ENCODE results near the gene RPL13A.
A peak's percentile ranks its signal among the peaks of the same experiment; 100 is the strongest.
"Not testable (repeated sequence)": the region's sequence is repeated elsewhere in the genome, so short reads cannot be mapped to it uniquely, and the experiment has no call there.

RPL13A gene

GRCh38 chr19:49458567-49458903, 28.9 kb upstream of the RPL13A start:
- no peak for DNase-seq

- no peak for DNase-seq
These were observed 28.0 kb upstream of the RPL13A start for GRCh38 chr19:49459388-49459787.

- not testable (repeated sequence) for DNase-seq
These were observed 26.3 kb upstream of the RPL13A start for GRCh38 chr19:49461130-49461529.

- no peak for DNase-seq
These were observed 25.8 kb upstream of the RPL13A start for GRCh38 chr19:49461656-49462055.

GRCh38 chr19:49462492-49462891, 24.9 kb upstream of the RPL13A start:
- no peak for DNase-seq

- no peak for DNase-seq
These were observed 23.3 kb upstream of the RPL13A start for GRCh38 chr19:49463960-49464740.

GRCh38 chr19:49465371-49465770, 22.0 kb upstream of the RPL13A start:
- no peak for DNase-seq

- DNase-seq, result no peak
These were observed 19.2 kb upstream of the RPL13A start for GRCh38 chr19:49468199-49468598.

- no peak for DNase-seq
These were observed 18.5 kb upstream of the RPL13A start for GRCh38 chr19:49468746-49469447.

GRCh38 chr19:49469828-49470614, 17.4 kb upstream of the RPL13A start:
- DNase-seq, result no peak

- no peak for DNase-seq
These were observed 16.8 kb upstream of the RPL13A start for GRCh38 chr19:49470615-49470978.

- no peak for DNase-seq
These were observed 14.5 kb upstream of the RPL13A start for GRCh38 chr19:49472936-49473335.

GRCh38 chr19:49473501-49473867, 13.9 kb upstream of the RPL13A start:
- not testable (repeated sequence) for DNase-seq

- peak; percentile 2 for DNase-seq
These were observed 13.4 kb upstream of the RPL13A start, which contains the start of gene FLT3LG for GRCh38 chr19:49473868-49474541. TSS of gene FLT3LG (plus strand) at chr19:49474215. CDS start at chr19:49474640, 425 bp downstream.

GRCh38 chr19:49474542-49474924, 12.9 kb upstream of the RPL13A start:
- DNase-seq, result no peak

GRCh38 chr19:49475191-49475917, 12.1 kb upstream of the RPL13A start:
- no peak for DNase-seq

- no peak for DNase-seq
These were observed 11.2 kb upstream of the RPL13A start for GRCh38 chr19:49475995-49476880.

- DNase-seq, result no peak
These were observed 7.3 kb upstream of the RPL13A start for GRCh38 chr19:49479975-49480628.

GRCh38 chr19:49481020-49481683, 6.3 kb upstream of the RPL13A start:
- DNase-seq, result no peak

GRCh38 chr19:49486232-49486631, 1.2 kb upstream of the RPL13A start:
- no peak for DNase-seq
